Endothelial cell (in vitro differentiated cells): Measurements from ENCODE around the gene FRRS1. TPM values are rescaled to one million over a fixed set of nuclear protein-coding genes. Genes with fewer than 3 reads are reported as not detected.
A peak's percentile ranks its signal among the peaks of the same experiment; 100 is the strongest.

Experiments used
- DNase-seq: peaks from one replicate; pipeline ENCODE4 v3.0.0; 2021; ENCODE audit warnings: low spot score
- H3K27ac Mint-ChIP-seq: one replicate; pipeline ENCODE4 v1.8.0; 2021; ENCODE audit warnings: mixed read lengths, inconsistent platforms; ENCODE audit not compliant: unreplicated experiment
- H3K27me3 Mint-ChIP-seq: one replicate; pipeline ENCODE4 v1.8.0; 2021; ENCODE audit warnings: mild to moderate bottlenecking, moderate library complexity, mixed read lengths, inconsistent platforms; ENCODE audit not compliant: unreplicated experiment
- H3K36me3 Mint-ChIP-seq: one replicate; pipeline ENCODE4 v1.8.0; 2021; ENCODE audit warnings: mild to moderate bottlenecking, low read depth, mixed read lengths, inconsistent platforms; ENCODE audit not compliant: unreplicated experiment
- H3K4me1 Mint-ChIP-seq: one replicate; pipeline ENCODE4 v1.8.0; 2021; ENCODE audit warnings: mild to moderate bottlenecking, mixed read lengths, inconsistent platforms; ENCODE audit not compliant: unreplicated experiment
- H3K4me3 Mint-ChIP-seq: one replicate; pipeline ENCODE4 v1.8.0; 2021; ENCODE audit warnings: mild to moderate bottlenecking, mixed read lengths, inconsistent platforms; ENCODE audit not compliant: unreplicated experiment
- H3K9me3 Mint-ChIP-seq: one replicate; pipeline ENCODE4 v1.8.0; 2021; ENCODE audit warnings: mixed read lengths, inconsistent platforms; ENCODE audit not compliant: unreplicated experiment
- long read RNA-seq: library from polyadenylated mRNA; unstranded; transcript quantifications from one replicate; pipeline ENCODE4 v2.0.0, GENCODE V29; 2020; ENCODE audit not compliant: unreplicated experiment
- total RNA-seq: library from RNA; stranded (reverse); fragmentation: NEBNext Ultra II Directional; extraction: Animal tissue kit (Norgen Biotek cat#: 25700); gene quantifications from one replicate; pipeline ENCODE4 v1.2.1, GENCODE V29; 2021; ENCODE audit not compliant: unreplicated experiment
- TF ChIP-seq, protein P1 (sequence below): fragments of 200-600 bp; sonication (generic); IDR thresholded peaks from one replicate; pipeline ENCODE4 v1.5.0; 2021; ENCODE audit warnings: antibody characterized with exemption; ENCODE audit not compliant: unreplicated experiment

The FRRS1 gene, protein sequence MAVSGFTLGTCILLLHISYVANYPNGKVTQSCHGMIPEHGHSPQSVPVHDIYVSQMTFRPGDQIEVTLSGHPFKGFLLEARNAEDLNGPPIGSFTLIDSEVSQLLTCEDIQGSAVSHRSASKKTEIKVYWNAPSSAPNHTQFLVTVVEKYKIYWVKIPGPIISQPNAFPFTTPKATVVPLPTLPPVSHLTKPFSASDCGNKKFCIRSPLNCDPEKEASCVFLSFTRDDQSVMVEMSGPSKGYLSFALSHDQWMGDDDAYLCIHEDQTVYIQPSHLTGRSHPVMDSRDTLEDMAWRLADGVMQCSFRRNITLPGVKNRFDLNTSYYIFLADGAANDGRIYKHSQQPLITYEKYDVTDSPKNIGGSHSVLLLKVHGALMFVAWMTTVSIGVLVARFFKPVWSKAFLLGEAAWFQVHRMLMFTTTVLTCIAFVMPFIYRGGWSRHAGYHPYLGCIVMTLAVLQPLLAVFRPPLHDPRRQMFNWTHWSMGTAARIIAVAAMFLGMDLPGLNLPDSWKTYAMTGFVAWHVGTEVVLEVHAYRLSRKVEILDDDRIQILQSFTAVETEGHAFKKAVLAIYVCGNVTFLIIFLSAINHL
- 4.1 TPM for total RNA-seq
- long read RNA-seq, result 0 reads

DNA sequence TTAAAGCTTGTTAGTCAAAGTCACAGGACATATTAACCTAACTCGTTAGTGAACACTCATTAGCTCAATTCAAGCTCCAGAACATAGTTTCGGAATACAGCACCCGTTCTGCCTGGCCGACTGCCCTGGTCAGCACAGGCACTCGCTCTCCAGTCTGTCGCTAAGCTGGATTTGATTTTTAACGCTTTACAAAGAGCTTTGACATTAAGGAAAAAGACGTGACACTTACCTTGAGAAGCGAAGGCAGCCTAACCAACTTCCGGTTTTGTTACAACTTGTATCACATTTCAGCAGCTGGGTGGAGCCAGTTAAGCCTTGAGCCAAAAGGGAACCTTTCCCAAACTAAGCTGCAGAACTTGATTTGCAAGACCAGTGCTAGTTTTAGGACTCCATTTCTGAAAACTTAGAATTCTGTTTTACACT is at the start of gene FRRS1:
Gene FRRS1 (minus strand): TSS at position 258 of the 423 bp plus-strand sequence. CDS start 17,867 bp downstream, outside the sequence.
- H3K27ac Mint-ChIP-seq, result peak within 1 kb of the TSS; percentile 81
- H3K36me3 Mint-ChIP-seq, result no peaks in the 10 kb centered on the region
- peak; percentile 34 for DNase-seq
- peaks cover 3% of the 10 kb centered on the region for H3K27me3 Mint-ChIP-seq
- TF ChIP-seq, protein P1, sequence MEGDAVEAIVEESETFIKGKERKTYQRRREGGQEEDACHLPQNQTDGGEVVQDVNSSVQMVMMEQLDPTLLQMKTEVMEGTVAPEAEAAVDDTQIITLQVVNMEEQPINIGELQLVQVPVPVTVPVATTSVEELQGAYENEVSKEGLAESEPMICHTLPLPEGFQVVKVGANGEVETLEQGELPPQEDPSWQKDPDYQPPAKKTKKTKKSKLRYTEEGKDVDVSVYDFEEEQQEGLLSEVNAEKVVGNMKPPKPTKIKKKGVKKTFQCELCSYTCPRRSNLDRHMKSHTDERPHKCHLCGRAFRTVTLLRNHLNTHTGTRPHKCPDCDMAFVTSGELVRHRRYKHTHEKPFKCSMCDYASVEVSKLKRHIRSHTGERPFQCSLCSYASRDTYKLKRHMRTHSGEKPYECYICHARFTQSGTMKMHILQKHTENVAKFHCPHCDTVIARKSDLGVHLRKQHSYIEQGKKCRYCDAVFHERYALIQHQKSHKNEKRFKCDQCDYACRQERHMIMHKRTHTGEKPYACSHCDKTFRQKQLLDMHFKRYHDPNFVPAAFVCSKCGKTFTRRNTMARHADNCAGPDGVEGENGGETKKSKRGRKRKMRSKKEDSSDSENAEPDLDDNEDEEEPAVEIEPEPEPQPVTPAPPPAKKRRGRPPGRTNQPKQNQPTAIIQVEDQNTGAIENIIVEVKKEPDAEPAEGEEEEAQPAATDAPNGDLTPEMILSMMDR, result no peak
- no peaks in the 10 kb centered on the region for H3K9me3 Mint-ChIP-seq
- peak within 1 kb of the TSS; percentile 89 for H3K4me3 Mint-ChIP-seq
- H3K4me1 Mint-ChIP-seq, result peaks cover 6% of the 10 kb centered on the region

DNA sequence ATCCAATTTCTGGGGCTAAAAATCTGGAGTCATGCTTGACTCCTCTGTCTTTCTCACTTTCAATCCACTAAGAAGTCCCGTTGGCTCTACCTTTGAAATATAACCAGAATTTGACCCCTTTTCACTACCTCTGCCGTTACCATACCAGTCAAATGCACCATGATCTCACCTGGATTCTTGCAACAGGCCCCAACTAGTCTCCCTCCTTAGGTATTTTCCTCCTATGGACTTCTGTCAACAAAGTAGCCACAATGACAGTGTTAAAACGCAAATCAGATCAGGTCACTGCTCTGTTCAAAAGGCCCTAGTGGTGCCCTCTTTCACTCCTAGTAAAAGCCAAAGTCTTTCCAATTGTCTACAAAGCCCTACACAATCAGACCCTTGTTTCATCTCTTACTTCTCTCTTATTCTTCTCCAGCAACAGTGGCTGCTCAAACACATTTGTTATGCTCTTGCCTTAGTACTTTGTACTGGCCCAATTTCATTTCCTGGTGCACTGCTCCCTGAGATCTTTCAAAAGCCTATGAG is 48.0 kb upstream of the FRRS1 start:
- Mint-ChIP-seq H3K36me3 (no peaks in the 10 kb centered on the region), H3K27ac (no peak overlapping the region), H3K9me3 (no peaks in the 10 kb centered on the region), H3K27me3 (no peaks in the 10 kb centered on the region), H3K4me3 (no peak overlapping the region), H3K4me1 (peaks cover 5% of the 10 kb centered on the region)
- DNase-seq, result no peak
- TF ChIP-seq, protein P1, result no peak

DNA sequence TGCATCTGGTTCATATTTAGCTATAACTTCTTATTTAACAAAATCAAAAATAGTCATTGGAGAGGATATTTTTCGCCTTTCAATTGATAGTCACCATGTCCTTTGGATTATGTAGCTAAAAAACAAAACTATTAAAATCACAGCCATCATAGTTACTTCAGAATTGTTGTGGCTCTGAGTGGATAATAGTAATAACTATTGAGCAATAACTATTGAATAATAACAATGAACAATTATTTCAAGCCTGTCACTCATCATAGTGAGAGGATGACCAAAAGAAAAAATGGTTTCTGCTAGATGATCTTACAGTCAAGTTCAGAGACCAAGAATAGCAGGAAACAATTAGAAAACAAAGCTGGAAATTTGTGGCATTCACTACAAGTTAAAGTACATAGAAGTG is 45.3 kb upstream of the FRRS1 start:
- DNase-seq, result no peak
- Mint-ChIP-seq H3K27ac (no peak overlapping the region), H3K36me3 (no peaks in the 10 kb centered on the region), H3K27me3 (no peaks in the 10 kb centered on the region), H3K9me3 (no peaks in the 10 kb centered on the region), H3K4me3 (no peak overlapping the region), H3K4me1 (peaks cover 9% of the 10 kb centered on the region)
- TF ChIP-seq, protein P1, result no peak

DNA sequence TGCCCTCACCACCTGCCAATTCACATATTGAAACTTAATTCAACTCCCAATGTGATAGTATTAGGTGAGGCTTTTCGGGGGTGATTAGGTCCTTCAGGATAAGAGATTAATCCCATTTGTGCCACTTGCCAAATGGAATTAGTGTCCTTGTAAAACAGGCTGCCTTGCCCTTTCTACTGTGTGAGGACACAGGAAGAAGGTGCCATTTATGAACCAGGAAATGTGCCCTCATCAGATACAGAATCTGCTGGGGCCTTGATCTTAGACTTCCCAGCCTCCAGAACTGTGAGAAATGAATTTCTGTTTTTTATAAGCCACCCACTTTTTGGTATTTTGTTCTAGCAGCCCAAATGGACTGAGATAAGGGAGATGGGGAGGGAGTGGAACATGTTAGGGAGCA is 44.6 kb upstream of the FRRS1 start:
- H3K27me3 Mint-ChIP-seq, result no peaks in the 10 kb centered on the region
- no peaks in the 10 kb centered on the region for H3K36me3 Mint-ChIP-seq
- no peak overlapping the region for H3K27ac Mint-ChIP-seq
- H3K9me3 Mint-ChIP-seq, result no peaks in the 10 kb centered on the region
- TF ChIP-seq, protein P1, result no peak
- peaks cover 9% of the 10 kb centered on the region for H3K4me1 Mint-ChIP-seq
- no peak for DNase-seq
- no peak overlapping the region for H3K4me3 Mint-ChIP-seq
